HEK293 (cell line): Measurements from ENCODE around the gene HRH2.

ENCODE experiments used
- CTCF ChIA-PET: fragments of 350-600 bp; formaldehyde crosslinking; extraction: SDS; loops from one replicate; lab custom pipeline; 2021; ENCODE audit warnings: antibody characterized with exemption; lab: Yijun Ruan, JAX
- POLR2A ChIA-PET: fragments of 300-600 bp; formaldehyde crosslinking; extraction: SDS; loops from one replicate; lab custom pipeline; 2020; ENCODE audit warnings: antibody characterized with exemption, inconsistent platforms; lab: Yijun Ruan, JAX
- H3K27ac ChIP-seq: fragments of 200-500 bp; sonication (Bioruptor generic); 2 replicates; pipeline ENCODE4 v1.5.1; 2014; ENCODE audit warnings: low read depth, low read length, control low read depth, inconsistent platforms; ENCODE audit errors: extremely low read depth
- H3K36me3 ChIP-seq, 2 experiments: fragments of 200-500 bp in 1 of 2; sonication (Bioruptor generic) in 1 of 2; 1 replicate in 1 of 2; 2 replicates in 1 of 2; pipeline ENCODE4 v1.5.1; 2014 to 2017; ENCODE audit warnings: inconsistent platforms in 2 of 2, low read length in 2 of 2; ENCODE audit not compliant: control insufficient read depth in 2 of 2, insufficient read depth in 1 of 2
- H3K4me1 ChIP-seq: fragments of 200-500 bp; sonication (Bioruptor generic); 2 replicates; pipeline ENCODE4 v1.5.1; 2014; ENCODE audit warnings: mild to moderate bottlenecking, low read length, inconsistent platforms; ENCODE audit not compliant: control insufficient read depth, insufficient read depth
- H3K4me3 ChIP-seq: 2 replicates; pipeline ENCODE4 v1.5.1; 2011; ENCODE audit warnings: low read depth, mild to moderate bottlenecking, control low read depth, low read length, moderate library complexity
- H3K9me3 ChIP-seq: fragments of 200-500 bp; sonication (Bioruptor generic); 2 replicates; pipeline ENCODE4 v1.5.1; 2014; ENCODE audit warnings: low read depth, low read length, inconsistent platforms; ENCODE audit not compliant: control insufficient read depth, insufficient read depth
- EGR2 ChIP-seq: fragments of 450-650 bp; formaldehyde crosslinking; IDR thresholded peaks from 2 replicates; pipeline ENCODE4 v1.5.1; 2016; ENCODE audit warnings: low read depth, missing biosample characterization, missing genetic modification characterization
- KLF1 ChIP-seq: fragments of 450-650 bp; formaldehyde crosslinking; IDR thresholded peaks from 2 replicates; pipeline ENCODE4 v1.5.1; 2016; ENCODE audit warnings: missing biosample characterization, missing genetic modification characterization
- TCF7L2 ChIP-seq: IDR thresholded peaks from 2 replicates; pipeline ENCODE4 v1.6.1; 2011; ENCODE audit warnings: low read depth, mild to moderate bottlenecking, inconsistent platforms, low read length, moderate library complexity, borderline replicate concordance
- ZBTB11 ChIP-seq: fragments of 450-650 bp; formaldehyde crosslinking; conservative IDR thresholded peaks from 2 replicates; pipeline ENCODE4 v1.5.1; 2016; ENCODE audit warnings: low read depth, missing biosample characterization, missing genetic modification characterization
- ZIC2 ChIP-seq: fragments of 450-650 bp; formaldehyde crosslinking; IDR thresholded peaks from 2 replicates; pipeline ENCODE4 v1.5.1; 2016; ENCODE audit warnings: missing biosample characterization, missing genetic modification characterization
- ZNF133 ChIP-seq: fragments of 450-650 bp; formaldehyde crosslinking; IDR thresholded peaks from 2 replicates; pipeline ENCODE4 v1.5.1; 2016; ENCODE audit warnings: missing biosample characterization, missing genetic modification characterization
- ZNF175 ChIP-seq: fragments of 450-650 bp; formaldehyde crosslinking; IDR thresholded peaks from 2 replicates; pipeline ENCODE4 v1.5.1; 2016; ENCODE audit warnings: missing biosample characterization, missing genetic modification characterization
- ZNF221 ChIP-seq: fragments of 450-650 bp; formaldehyde crosslinking; IDR thresholded peaks from 2 replicates; pipeline ENCODE4 v1.5.1; 2017; ENCODE audit warnings: missing biosample characterization, missing genetic modification characterization, borderline replicate concordance
- ZNF239 ChIP-seq: fragments of 450-650 bp; formaldehyde crosslinking; IDR thresholded peaks from 2 replicates; pipeline ENCODE4 v1.5.1; 2016; ENCODE audit warnings: missing biosample characterization, missing genetic modification characterization
- ZNF529 ChIP-seq: fragments of 450-650 bp; formaldehyde crosslinking; IDR thresholded peaks from 2 replicates; pipeline ENCODE4 v1.5.1; 2017; ENCODE audit warnings: missing genetic modification characterization, missing biosample characterization; ENCODE audit not compliant: insufficient replicate concordance
- ZNF626 ChIP-seq: fragments of 450-650 bp; sonication (Bioruptor Pico); formaldehyde crosslinking; IDR thresholded peaks from 2 replicates; pipeline ENCODE4 v1.5.1; 2018; ENCODE audit warnings: missing biosample characterization, missing genetic modification characterization, inconsistent platforms
- ZNF629 ChIP-seq: fragments of 450-650 bp; formaldehyde crosslinking; IDR thresholded peaks from 2 replicates; pipeline ENCODE4 v1.5.1; 2017; ENCODE audit warnings: missing biosample characterization, missing genetic modification characterization
- ZNF664 ChIP-seq: fragments of 450-650 bp; formaldehyde crosslinking; IDR thresholded peaks from 2 replicates; pipeline ENCODE4 v1.5.1; 2016; ENCODE audit warnings: missing biosample characterization, missing genetic modification characterization
- ZNF677 ChIP-seq: fragments of 450-650 bp; IDR thresholded peaks from 2 replicates; pipeline ENCODE4 v1.5.0; 2018; ENCODE audit warnings: missing biosample characterization, mild to moderate bottlenecking, missing genetic modification characterization, moderate library complexity
- ZSCAN23 ChIP-seq: fragments of 450-650 bp; formaldehyde crosslinking; IDR thresholded peaks from 2 replicates; pipeline ENCODE4 v1.5.1; 2016; ENCODE audit warnings: missing biosample characterization, missing genetic modification characterization
- TF ChIP-seq, protein P1 (sequence below): fragments of 450-650 bp; formaldehyde crosslinking; conservative IDR thresholded peaks from 2 replicates; pipeline ENCODE4 v1.5.1; 2016; ENCODE audit warnings: low read depth, missing biosample characterization, missing genetic modification characterization

Gene HRH2

GRCh38 chr5:175737481-175737880 is 79.6 kb downstream of the HRH2 start:
- Histone ChIP-seq H3K9me3 (no peaks in the 10 kb centered on the region), H3K4me3 (no peak overlapping the region), H3K36me3 (no peaks in the 10 kb centered on the region), H3K4me1 (no peaks in the 10 kb centered on the region), H3K27ac (no peak overlapping the region)
- ChIA-PET CTCF (no interaction called here), POLR2A (no interaction called here)
- TF ChIP-seq ZIC2 (tag by site-specific recombination) (peak; percentile 57), ZSCAN23 (no peak)

- no peak overlapping the region for H3K27ac ChIP-seq
- POLR2A ChIA-PET: no interaction called here
- TF ChIP-seq ZNF221 (no peak), KLF1 (tag by site-specific recombination) (no peak), EGR2 (tag by site-specific recombination) (no peak), ZNF175 (tag by site-specific recombination) (no peak), ZNF239 (no peak), ZNF629 (no peak), TCF7L2 (no peak), ZIC2 (tag by site-specific recombination) (no peak), ZNF664 (tag by site-specific recombination) (no peak), ZNF133 (tag by site-specific recombination) (no peak), ZNF626 (no peak), ZBTB11 (tag by site-specific recombination) (no peak), ZNF529 (no peak), ZNF677 (no peak)
- TF ChIP-seq, protein P1, sequence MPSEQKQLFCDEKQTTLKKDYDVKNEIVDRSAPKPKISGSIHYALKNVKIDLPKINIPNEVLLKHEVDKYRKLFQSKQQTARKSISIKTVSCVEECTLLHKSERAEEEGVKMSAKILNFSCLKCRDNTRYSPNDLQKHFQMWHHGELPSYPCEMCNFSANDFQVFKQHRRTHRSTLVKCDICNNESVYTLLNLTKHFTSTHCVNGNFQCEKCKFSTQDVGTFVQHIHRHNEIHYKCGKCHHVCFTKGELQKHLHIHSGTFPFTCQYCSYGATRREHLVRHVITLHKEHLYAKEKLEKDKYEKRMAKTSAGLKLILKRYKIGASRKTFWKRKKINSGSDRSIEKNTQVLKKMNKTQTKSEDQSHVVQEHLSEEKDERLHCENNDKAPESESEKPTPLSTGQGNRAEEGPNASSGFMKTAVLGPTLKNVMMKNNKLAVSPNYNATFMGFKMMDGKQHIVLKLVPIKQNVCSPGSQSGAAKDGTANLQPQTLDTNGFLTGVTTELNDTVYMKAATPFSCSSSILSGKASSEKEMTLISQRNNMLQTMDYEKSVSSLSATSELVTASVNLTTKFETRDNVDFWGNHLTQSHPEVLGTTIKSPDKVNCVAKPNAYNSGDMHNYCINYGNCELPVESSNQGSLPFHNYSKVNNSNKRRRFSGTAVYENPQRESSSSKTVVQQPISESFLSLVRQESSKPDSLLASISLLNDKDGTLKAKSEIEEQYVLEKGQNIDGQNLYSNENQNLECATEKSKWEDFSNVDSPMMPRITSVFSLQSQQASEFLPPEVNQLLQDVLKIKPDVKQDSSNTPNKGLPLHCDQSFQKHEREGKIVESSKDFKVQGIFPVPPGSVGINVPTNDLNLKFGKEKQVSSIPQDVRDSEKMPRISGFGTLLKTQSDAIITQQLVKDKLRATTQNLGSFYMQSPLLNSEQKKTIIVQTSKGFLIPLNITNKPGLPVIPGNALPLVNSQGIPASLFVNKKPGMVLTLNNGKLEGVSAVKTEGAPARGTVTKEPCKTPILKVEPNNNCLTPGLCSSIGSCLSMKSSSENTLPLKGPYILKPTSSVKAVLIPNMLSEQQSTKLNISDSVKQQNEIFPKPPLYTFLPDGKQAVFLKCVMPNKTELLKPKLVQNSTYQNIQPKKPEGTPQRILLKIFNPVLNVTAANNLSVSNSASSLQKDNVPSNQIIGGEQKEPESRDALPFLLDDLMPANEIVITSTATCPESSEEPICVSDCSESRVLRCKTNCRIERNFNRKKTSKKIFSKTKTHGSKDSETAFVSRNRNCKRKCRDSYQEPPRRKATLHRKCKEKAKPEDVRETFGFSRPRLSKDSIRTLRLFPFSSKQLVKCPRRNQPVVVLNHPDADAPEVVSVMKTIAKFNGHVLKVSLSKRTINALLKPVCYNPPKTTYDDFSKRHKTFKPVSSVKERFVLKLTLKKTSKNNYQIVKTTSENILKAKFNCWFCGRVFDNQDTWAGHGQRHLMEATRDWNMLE (tag by site-specific recombination): no peak
- TF ChIP-seq, all 188 proteins: peak for 0
- H3K4me1 ChIP-seq: no peaks in the 10 kb centered on the region
- H3K36me3 ChIP-seq: no peaks in the 10 kb centered on the region
- CTCF ChIA-PET: interaction anchor here (1.5 kb wide), 1 partner anchor 9 kb away, joined by 4 read pairs; no protein-coding TSS in a partner anchor
- H3K4me3 ChIP-seq: no peak overlapping the region
- no peaks in the 10 kb centered on the region for H3K9me3 ChIP-seq
Measured at GRCh38 chr5:175738126-175738525, 80.3 kb downstream of the HRH2 start.
